DOHH2 (cell line): Measurements from ENCODE around the gene SAMD4B.
A peak's percentile ranks its signal among the peaks of the same experiment; 100 is the strongest.

Source experiments
- H3F3A ChIP-seq: fragments of 200-600 bp; sonication (generic), shearing (Covaris generic); 2 replicates; pipeline ENCODE4 v1.6.0; 2016; ENCODE audit warnings: antibody characterized with exemption, mild to moderate bottlenecking; ENCODE audit not compliant: control insufficient read depth, insufficient read depth
- H3K27ac ChIP-seq: fragments of 200-600 bp; sonication (generic); 2 replicates; pipeline ENCODE4 v1.5.1; 2014; ENCODE audit warnings: low read depth, mild to moderate bottlenecking, low read length, moderate library complexity
- H3K27me3 ChIP-seq: fragments of 200-600 bp; sonication (generic); 2 replicates; pipeline ENCODE4 v1.6.1; 2014; ENCODE audit warnings: mild to moderate bottlenecking, low read length, mixed read lengths; ENCODE audit not compliant: control insufficient read depth
- H3K36me3 ChIP-seq: fragments of 200-600 bp; sonication (generic); 2 replicates; pipeline ENCODE4 v1.6.1; 2014; ENCODE audit warnings: mild to moderate bottlenecking, low read length, moderate library complexity, mixed read lengths; ENCODE audit not compliant: control insufficient read depth
- H3K4me1 ChIP-seq: fragments of 200-600 bp; sonication (generic); 2 replicates; pipeline ENCODE4 v1.6.1; 2014; ENCODE audit warnings: mild to moderate bottlenecking, low read length, mixed read lengths; ENCODE audit not compliant: control insufficient read depth
- H3K4me2 ChIP-seq: fragments of 200-600 bp; sonication (generic); 2 replicates; pipeline ENCODE4 v1.6.0; 2014; ENCODE audit warnings: mild to moderate bottlenecking, low read length, moderate library complexity
- H3K4me3 ChIP-seq: fragments of 200-600 bp; sonication (generic); 2 replicates; pipeline ENCODE4 v1.5.1; 2014; ENCODE audit warnings: mild to moderate bottlenecking, low read length, mixed read lengths
- H3K79me2 ChIP-seq: fragments of 200-600 bp; sonication (generic); 2 replicates; pipeline ENCODE4 v1.6.1; 2014; ENCODE audit warnings: mild to moderate bottlenecking, low read length, mixed read lengths; ENCODE audit not compliant: control insufficient read depth
- H3K9me2 ChIP-seq: fragments of 200-600 bp; sonication (generic); replicated peaks from 2 replicates; pipeline ENCODE4 v1.6.1; 2014; ENCODE audit warnings: mild to moderate bottlenecking, low read length, mixed read lengths; ENCODE audit not compliant: control insufficient read depth
- H3K9me3 ChIP-seq: fragments of 200-600 bp; sonication (generic); 2 replicates; pipeline ENCODE4 v1.6.1; 2014; ENCODE audit warnings: antibody characterized with exemption, low read length, mixed read lengths; ENCODE audit not compliant: control insufficient read depth, insufficient read depth
- H4K20me1 ChIP-seq: fragments of 200-600 bp; sonication (generic); 2 replicates; pipeline ENCODE4 v1.6.0; 2014; ENCODE audit warnings: low read depth, mild to moderate bottlenecking, antibody characterized with exemption, low read length, moderate library complexity; ENCODE audit not compliant: control insufficient read depth, insufficient read depth
- EZH2phosphoT487 ChIP-seq: fragments of 200-600 bp; sonication (generic); IDR thresholded peaks from 2 replicates; pipeline ENCODE4 v1.6.1; 2017; ENCODE audit warnings: borderline replicate concordance, mild to moderate bottlenecking, antibody characterized with exemption, low read length, moderate library complexity, mixed read lengths
- TF ChIP-seq, protein P1 (sequence below): fragments of 200-600 bp; sonication (generic); IDR thresholded peaks from one replicate; pipeline ENCODE4 v1.5.1; 2014; ENCODE audit warnings: antibody characterized with exemption, mild to moderate bottlenecking, low read depth, low read length; ENCODE audit not compliant: poor library complexity, severe bottlenecking

SAMD4B gene

DNA sequence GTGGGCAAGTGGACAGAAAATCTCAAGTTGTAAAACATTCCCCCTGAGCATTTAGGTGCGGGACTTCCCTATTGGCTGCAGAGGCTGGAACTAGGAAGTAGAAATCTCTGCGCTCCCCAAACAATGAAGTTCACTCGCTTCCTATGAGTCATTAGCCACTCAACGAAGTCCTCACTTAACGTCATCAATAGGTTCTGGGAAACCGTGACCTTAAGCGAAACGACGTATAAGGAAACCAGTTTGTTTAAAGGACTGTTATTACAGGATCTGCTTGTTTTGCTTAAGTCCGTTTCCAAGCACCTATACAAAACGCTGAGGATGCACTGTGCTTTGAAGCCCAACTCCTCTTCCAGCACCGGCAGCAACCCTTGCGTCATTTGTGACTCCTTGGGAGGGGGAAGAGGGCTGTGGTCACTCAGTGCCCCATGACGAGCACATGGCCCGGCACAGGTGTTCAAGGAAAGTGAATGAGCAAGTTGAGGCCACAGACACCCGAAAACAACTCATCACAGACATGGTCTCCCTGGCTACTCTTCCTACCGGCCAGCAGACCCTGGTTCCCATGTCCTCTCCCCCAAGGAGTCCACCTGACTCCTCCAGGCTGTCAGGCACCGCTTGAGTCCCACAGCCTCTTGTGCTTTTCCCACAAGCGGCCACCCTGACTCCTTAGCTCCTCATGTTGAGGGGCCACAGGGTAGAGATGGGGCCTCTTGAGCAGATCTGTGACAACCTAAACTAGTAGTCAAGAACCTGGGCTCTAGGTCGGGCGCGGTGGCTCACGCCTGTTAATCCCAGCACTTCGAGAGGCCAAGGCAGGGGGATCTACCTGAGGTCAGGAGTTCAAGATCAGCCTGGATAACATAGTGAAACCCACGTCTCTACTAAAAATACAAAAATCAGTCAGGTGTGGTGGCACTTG is 88.7 kb downstream of the SAMD4B start:
- Histone ChIP-seq H4K20me1 (peaks cover 15% of the 10 kb centered on the region), H3K27ac (peak overlapping the region; percentile 31), H3K9me2 (no peaks in the 10 kb centered on the region), H3K9me3 (no peaks in the 10 kb centered on the region), H3K36me3 (peaks cover 43% of the 10 kb centered on the region), H3F3A (peaks cover 55% of the 10 kb centered on the region), H3K4me1 (peaks cover 37% of the 10 kb centered on the region), H3K79me2 (peaks cover 30% of the 10 kb centered on the region), H3K27me3 (no peaks in the 10 kb centered on the region), H3K4me3 (no peak overlapping the region), H3K4me2 (peak overlapping the region; percentile 14; the same call in 1 of the 2 replicates)
- TF ChIP-seq, protein P1, sequence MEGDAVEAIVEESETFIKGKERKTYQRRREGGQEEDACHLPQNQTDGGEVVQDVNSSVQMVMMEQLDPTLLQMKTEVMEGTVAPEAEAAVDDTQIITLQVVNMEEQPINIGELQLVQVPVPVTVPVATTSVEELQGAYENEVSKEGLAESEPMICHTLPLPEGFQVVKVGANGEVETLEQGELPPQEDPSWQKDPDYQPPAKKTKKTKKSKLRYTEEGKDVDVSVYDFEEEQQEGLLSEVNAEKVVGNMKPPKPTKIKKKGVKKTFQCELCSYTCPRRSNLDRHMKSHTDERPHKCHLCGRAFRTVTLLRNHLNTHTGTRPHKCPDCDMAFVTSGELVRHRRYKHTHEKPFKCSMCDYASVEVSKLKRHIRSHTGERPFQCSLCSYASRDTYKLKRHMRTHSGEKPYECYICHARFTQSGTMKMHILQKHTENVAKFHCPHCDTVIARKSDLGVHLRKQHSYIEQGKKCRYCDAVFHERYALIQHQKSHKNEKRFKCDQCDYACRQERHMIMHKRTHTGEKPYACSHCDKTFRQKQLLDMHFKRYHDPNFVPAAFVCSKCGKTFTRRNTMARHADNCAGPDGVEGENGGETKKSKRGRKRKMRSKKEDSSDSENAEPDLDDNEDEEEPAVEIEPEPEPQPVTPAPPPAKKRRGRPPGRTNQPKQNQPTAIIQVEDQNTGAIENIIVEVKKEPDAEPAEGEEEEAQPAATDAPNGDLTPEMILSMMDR, result no peak
- TF ChIP-seq EZH2phosphoT487, result no peak

DNA sequence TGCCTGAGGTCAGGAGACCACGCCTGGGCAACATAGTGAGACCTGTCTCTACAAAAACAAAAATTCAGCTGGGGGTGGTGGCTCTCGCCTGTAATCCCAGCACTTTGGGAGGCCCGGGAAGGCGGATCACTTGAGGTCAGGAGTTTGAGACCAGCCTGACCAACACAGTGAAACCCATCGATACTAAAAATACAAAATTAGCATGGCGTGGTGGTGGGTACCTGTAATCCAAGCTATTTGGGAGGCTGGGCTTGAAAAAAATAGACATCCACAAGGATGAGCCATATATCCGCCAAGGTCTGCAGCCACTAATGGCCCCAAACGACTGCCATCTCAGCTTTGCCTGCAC is 90.4 kb downstream of the SAMD4B start:
- Histone ChIP-seq H3K79me2 (peaks cover 38% of the 10 kb centered on the region), H3K4me3 (0 out of 2 replicates have a peak overlapping the region, but pooled peaks have one; percentile 8), H3K36me3 (peaks cover 43% of the 10 kb centered on the region), H3K27ac (no peak overlapping the region), H3F3A (peaks cover 55% of the 10 kb centered on the region), H4K20me1 (peaks cover 15% of the 10 kb centered on the region), H3K4me1 (peaks cover 44% of the 10 kb centered on the region), H3K4me2 (peak overlapping the region; percentile 84), H3K9me2 (no peaks in the 10 kb centered on the region), H3K27me3 (no peaks in the 10 kb centered on the region), H3K9me3 (no peaks in the 10 kb centered on the region)
- TF ChIP-seq EZH2phosphoT487, result no peak

DNA sequence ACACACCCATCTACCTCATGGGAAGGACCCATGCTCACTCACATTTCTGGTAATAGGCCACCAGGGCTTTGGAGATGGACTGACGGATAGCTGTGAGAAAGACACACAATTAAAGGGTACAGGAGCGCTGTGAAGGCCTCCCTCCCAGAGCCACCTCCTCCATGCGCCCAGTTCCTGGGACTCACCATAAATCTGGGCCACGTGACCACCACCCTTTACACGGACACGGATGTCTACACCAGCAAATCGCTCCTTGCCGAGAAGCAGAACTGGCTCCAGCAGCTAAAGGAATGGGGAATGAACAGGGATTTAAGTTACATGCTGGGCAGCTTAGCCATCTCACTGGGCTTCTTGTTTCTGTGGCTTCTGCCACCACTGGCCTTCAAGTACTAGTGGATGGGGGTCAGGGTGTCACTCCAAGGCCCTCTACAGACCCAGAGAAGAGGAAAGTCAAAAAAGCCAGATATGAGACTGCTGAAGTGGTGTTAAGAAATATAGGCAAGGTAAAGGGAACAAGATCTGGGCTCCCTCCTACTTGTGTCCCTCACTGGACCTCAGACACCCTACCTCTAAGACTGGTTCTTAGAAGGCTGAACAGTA is 91.4 kb downstream of the SAMD4B start:
- peak overlapping the region; percentile 92 for H3K4me3 ChIP-seq
- peak overlapping the region; percentile 76 for H3K27ac ChIP-seq
- H3F3A ChIP-seq, result peaks cover 58% of the 10 kb centered on the region

More for the DNA sequence above, 91.4 kb downstream of the SAMD4B start:
- peaks cover 47% of the 10 kb centered on the region for H3K4me1 ChIP-seq
- H3K9me3 ChIP-seq, result no peaks in the 10 kb centered on the region
- H3K36me3 ChIP-seq, result peaks cover 43% of the 10 kb centered on the region
- peaks cover 15% of the 10 kb centered on the region for H4K20me1 ChIP-seq
- H3K79me2 ChIP-seq, result peaks cover 38% of the 10 kb centered on the region
- no peak for TF ChIP-seq EZH2phosphoT487
- TF ChIP-seq, protein P1, result no peak
- H3K4me2 ChIP-seq, result peak overlapping the region; percentile 84
- H3K9me2 ChIP-seq, result no peaks in the 10 kb centered on the region
- no peaks in the 10 kb centered on the region for H3K27me3 ChIP-seq
